Measurements from ENCODE around the gene NFE2L3.
"Not testable (repeated sequence)": the region's sequence is repeated elsewhere in the genome, so short reads cannot be mapped to it uniquely, and the experiment has no call there.

Gene NFE2L3

GRCh38 chr7:26148307-26148700, 3.7 kb upstream of the NFE2L3 start:
- DNase-seq: not testable (repeated sequence)

GRCh38 chr7:26149391-26149977, 2.5 kb upstream of the NFE2L3 start:
- no peak for DNase-seq

DNA sequence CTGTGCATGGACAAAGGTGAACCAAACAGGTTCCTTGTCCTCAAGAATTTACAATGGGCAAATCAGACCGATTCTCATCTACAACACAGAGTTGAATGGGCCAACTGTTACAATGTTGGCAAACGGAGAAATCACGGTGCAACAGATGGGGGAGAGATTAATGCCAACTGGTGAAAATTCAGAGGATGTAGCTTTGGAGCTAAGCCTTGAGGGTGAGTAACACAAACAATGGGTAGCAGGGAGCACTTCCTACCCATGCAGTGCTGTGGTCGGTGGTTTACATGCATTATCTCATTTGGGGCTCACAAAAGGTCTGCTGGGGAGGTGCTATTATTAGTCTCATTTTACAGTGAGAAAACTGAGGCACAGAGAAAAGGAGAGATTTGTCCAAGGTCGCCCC, 902 bp upstream of the NFE2L3 start:
- DNase-seq: no peak

DNA sequence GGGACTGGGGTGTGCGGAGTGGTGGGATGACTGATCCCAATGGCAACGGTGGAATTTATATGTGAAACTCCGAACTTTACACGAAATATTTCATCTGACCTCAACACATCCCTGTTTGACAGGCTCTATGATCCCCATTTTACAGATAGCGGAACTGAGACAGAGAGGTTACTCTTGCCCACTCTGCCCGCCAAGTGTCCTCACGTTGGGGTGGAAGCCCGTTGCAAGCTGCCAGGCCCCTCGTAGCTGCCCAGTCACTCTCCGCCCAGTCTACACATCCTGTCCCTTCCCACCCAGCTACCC, 397 bp upstream of the NFE2L3 start:
- no peak for DNase-seq

DNA sequence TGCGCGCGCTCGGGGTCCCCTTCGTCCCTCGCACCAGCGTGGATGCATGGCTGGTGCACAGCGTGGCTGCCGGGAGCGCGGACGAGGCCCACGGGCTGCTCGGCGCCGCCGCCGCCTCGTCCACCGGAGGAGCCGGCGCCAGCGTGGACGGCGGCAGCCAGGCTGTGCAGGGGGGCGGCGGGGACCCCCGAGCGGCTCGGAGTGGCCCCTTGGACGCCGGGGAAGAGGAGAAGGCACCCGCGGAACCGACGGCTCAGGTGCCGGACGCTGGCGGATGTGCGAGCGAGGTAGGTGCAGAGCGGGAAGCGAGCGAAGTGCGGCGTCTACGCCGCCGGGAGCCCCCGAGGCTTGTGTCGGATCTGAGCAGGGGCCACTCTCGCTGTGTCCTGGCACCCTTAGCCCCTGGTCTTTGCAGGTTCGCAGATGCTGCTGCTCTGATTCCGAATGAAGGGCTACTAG, 813 bp downstream of the NFE2L3 start:
- not testable (repeated sequence) for DNase-seq

- no peak for DNase-seq
Measured at GRCh38 chr7:26153241-26153822, 1.3 kb downstream of the NFE2L3 start.

DNA sequence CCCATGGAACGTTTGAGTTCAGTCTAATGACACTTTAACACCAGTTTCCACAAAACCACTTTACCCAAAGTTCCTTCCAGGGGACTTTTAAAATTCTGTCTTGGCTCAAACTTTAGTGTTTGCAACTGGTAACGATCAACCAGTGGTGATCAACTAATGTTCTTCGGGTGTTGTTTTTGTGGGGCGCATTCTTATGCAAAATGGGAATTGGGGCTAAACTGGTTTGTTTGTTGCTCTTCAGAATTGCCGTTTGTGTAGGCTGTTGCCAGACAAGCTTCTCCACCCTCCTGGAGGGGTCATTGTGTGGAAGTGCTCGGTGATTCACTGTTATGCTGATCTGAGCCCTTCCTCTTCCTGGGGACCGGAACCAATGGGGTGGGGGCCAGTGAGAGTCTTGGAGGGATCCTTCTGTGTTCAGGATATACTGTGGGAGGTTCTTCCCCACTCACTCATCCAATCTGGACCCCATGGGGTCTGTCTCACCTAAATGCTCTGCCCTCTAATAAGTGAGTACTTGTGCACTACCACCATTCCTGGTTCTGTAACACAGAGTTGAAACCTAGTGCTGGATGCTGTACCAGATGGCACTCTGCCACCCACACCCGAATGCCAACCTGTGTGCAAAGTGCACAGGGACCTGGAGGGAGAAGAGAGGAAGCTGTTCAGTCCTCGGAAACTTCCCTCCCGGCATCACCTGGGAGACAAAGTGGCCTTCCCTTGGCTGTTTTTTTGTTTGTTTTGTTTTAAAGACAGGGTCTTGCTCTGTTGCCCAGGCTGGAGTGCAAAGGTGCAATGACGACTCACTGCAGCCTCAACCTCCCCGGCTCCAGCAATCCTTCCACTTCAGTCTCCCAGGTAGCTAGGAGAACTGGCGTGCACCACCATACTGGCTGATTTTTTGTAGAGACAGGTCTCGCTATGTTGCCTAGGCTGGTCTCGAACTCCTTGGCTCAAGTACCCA, 2.1 kb downstream of the NFE2L3 start:
- peak; percentile 20 for DNase-seq

DNA sequence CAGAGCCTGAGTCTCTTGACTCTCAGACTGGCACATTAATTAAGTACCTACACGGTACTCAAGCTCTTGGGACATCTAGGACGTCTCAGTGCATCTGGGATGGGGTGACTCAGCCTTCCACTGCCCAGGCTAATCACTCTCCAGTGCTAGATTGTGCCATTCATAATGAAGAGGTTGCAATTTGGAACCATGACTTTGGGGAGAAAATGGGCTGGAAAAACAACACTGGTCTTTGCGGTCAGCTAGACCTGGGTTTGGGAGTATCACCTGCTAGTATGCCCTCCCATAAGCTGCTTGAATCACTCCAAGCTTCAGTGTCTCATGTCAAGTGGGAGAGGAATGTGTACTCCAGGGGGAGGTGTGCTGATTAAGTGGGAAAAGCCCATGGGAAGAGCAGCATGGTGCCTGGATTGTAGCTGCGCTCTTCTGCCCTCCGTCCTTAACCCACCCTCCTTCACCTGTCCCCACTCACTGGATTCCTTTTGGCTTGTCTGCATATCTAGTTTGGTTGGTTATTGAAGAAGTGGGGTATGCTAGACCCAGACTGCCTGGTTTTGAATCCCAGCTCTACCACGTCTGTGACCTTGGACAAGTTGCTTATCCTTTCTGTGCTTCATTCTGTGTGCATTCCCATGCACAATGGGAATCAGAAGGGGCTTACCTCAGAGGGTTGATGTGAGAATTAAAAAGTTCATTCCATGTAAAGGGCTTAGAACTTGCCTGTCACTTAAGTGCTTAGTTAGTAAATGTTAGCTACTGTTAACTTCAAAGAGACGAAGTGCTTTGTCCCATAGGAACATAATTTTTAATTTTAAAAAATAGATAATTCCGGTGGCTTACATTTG, 3.8 kb downstream of the NFE2L3 start:
- peak; percentile 32 for DNase-seq

GRCh38 chr7:26156451-26157420, 4.7 kb downstream of the NFE2L3 start:
- peak; percentile 91 for DNase-seq

DNA sequence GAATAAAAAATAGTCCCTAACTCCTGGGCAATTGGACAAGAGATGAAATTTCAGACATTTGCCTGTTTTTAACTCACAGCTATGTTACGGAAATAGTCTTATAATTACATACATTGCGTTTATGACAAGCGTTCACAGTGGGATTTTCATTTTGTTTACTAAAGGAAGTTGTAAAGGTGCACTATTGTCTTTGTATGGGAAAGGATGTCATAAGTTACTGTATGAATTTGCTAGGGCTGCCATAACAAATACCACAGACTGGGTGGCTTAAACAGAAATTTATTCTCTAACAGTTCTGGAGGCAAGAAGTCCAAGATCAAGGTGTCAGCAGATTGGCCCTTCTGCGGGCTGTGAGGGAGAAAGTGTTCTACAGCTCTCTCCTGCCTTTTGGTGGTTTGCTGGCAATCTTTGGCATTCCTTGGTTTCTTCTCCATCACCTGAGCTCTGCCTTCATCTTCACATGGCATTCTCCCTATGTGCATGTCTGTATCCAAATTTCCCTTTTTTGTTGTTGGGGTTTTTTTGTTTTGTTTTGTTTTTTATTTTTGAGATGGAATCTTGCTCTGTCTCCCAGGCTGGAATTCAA, 5.6 kb downstream of the NFE2L3 start:
- no peak for DNase-seq

GRCh38 chr7:26159243-26159642, 7.2 kb downstream of the NFE2L3 start:
- peak; percentile 41 for DNase-seq

DNA sequence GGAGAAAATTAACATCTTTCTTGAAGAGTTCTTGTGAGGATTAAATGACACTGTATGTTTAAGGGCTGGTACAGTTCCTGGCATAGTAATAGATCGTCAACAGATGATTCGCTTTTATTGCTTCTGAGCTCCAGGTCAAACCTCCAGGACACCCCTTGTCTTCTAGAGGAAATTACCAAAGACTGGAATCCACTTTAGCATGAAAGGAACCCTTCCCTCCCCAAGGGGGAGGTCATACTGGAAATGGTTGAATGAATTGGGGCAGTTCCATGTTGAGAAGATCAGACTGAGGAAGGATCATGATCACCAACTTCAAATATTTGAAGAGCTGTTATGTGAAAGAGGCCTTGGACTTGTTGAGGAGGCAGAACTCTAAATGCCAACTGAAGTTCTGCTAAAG, 8.9 kb downstream of the NFE2L3 start:
- DNase-seq: no peak

DNA sequence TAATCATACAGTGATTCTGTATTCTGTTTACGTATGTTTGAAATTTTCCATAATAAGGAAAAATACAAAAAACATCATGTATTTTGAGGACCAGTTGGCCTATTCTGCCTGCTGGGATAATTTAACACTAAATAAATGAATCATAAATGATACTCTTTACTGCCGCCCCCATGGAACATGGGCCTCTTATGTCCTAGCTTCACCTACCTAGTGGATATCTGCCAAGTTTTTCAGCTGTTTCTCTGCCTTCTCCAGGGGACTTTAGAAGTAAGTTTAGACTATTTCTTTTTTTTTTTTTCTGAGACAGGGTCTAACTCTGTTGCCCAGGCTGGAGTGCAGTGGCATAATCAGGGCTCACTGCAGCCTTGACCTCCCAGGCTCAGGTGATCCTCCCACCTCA, 10.4 kb downstream of the NFE2L3 start:
- no peak for DNase-seq

DNA sequence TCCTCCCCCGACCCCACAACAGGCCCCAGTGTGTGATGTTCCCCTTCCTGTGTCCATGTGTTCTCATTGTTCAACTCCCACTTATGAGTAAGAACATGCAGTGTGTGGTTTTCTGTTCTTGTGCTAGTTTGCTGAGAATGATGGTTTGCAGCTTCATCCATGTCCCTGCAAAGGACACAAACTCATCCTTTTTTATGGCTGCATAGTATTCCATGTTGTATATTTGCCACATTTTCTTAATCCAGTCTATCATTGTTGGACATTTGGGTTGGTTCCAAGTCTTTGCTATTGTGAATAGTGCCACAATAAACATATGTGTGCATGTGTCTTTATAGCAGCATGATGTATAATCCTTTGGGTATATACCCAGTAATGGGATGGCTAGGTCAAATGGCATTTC, 11.8 kb downstream of the NFE2L3 start:
- DNase-seq: not testable (repeated sequence)

DNA sequence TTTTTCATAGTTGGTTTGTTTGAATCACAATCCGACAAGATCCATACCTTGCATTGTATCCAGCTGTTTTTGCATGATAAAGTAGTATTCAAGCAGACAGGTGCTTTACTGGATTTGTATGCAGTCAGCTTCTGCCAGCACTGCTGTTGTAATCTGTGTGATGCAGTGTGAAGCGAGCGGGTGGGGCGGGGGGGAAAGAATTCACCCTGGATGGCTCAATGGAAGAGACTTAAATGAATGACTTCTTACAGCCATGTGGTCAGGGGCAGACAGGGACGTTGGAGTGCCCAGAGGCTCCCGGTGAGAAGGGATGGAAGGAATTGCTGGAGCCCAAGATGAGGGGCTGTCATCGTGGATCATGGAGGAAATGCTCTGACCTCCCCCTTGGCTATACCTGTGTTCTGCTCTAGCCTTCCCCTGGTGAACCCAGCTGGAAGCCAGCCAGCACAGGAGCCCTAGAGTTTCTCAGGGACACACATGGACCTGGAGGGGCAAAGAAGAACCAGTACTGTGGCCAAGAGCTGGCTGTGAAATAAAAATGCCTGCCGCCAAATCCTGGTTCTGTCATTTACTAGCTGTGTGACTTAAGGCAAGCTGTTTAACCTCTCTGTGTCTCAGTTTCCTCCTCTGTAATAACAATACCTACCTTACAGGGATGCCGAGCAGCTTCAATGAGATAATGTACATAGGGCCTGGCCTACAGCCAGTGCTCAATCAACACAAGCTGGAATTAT, 14.1 kb downstream of the NFE2L3 start:
- DNase-seq: no peak

- DNase-seq: no peak
Measured at GRCh38 chr7:26166684-26167266, 14.8 kb downstream of the NFE2L3 start.

DNA sequence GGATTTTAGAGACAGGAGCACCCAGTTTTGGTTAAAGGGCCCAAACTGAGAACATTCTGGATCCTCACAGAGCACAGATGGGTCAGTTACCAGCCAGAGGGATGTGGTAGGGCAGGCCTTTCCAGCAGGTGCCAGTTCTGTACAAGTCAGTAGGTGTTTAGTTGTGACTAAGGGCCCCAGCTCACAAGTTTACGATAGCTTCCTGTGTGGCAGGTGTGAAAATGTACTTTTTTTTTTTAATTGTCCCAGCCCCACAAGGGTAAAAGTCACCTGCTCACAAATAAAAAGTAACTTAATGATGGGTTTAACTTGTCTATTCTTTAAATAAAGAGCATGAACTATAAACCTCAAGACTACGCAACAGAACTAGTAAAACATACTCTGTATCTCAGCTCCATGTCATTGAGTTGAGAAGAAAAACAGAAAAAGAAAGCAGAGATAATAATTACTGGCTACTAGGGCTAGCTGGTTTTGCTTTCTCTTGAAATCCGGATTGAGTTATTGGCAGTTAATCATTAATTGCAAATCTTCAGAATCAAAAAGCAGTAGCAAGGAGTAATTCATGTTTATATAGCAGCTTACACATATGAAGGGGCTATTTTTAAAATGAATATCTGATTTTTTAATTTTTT, 15.4 kb downstream of the NFE2L3 start:
- DNase-seq: no peak

- DNase-seq: no peak
Measured at GRCh38 chr7:26168458-26169023, 16.5 kb downstream of the NFE2L3 start.

DNA sequence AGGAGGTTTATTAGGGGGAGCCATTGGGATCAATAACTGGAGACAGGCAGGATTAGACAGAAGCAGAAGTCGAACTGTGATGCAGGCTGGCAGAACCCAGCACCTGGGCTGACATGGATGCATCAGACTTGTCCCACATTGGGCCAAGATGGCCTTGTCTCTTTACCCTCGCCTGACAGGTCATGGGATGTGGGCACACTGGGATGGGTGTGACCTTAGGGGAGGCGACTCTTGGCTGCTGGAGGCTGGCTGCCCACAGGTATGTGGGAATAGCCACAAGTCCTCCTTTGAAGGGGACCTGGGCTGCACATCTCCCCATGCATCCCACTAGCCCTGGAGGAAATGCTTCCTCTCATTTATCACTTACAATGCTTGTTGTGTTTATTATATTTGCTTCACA, 17.3 kb downstream of the NFE2L3 start:
- no peak for DNase-seq

DNA sequence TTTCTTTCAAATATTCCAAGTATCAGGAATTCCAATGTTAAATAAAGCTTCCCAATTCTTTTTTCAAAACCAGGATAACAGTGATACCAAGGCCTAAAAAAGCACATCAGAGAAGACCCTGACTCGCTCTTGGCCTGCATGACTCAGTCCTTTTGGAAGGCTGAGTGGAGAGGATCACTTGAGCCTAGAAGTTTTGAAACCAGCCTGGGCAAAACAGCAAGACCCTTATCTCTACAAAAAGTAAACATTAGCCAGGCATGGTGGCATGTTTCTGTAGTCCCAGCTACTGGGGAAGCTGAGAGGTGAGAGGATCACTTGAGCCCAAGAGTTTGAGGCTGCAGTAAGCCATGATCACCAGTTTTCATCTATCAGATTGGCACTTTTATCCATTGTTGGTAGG, 18.7 kb downstream of the NFE2L3 start:
- no peak for DNase-seq

Data from fibroblast of skin of right quadriceps (primary cell).